HCT116 (cell line): ENCODE results near the gene CAPN2. TPM values are rescaled to one million over a fixed set of nuclear protein-coding genes. Genes with fewer than 3 reads are reported as not detected.

Experiments used
- ATAC-seq: fragments of 200-7000 bp; cut with Tn5 transposase; 2 replicates; pipeline ENCODE4 v1.9.1; 2020; ENCODE audit warnings: mild to moderate bottlenecking, moderate library complexity
- BruUV-seq: library from RNA; stranded (reverse); fragments of 400-500 nt; replicated peaks from 2 replicates; lab custom pipeline; 2021; lab: Mats Ljungman, UMichigan
- CTCF ChIA-PET: fragments of 300-600 bp; sonication (Branson Sonifier 250); formaldehyde crosslinking; loops from one replicate; lab custom pipeline; 2021; ENCODE audit warnings: antibody characterized with exemption; lab: Charles Lee
- POLR2A ChIA-PET: fragments of 300-600, 350-600 bp; sonication (Branson Sonifier 250); formaldehyde crosslinking; loops from one replicate; lab custom pipeline; 2021; ENCODE audit warnings: antibody characterized with exemption; lab: Charles Lee
- RAD21 ChIA-PET, 2 experiments: fragments of 300-600 bp; sonication (Branson Sonifier 250); formaldehyde crosslinking; loops; one replicate each; lab custom pipeline; 2023; ENCODE audit warnings: low total read pairs in 2 of 2; ENCODE audit not compliant: uncharacterized antibody in 2 of 2, unreplicated experiment in 2 of 2, low non-redundant PET in 1 of 2; lab: Charles Lee
- DNase-seq: peaks from one replicate; pipeline ENCODE4 v3.0.0-alpha.2; 2010; ENCODE audit warnings: low read depth, low spot score
- H2AFZ ChIP-seq: fragments of 200-600 bp; shearing (Covaris generic), sonication (generic); 2 replicates; pipeline ENCODE4 v1.6.1; 2017; ENCODE audit warnings: low read depth, mixed run types, mixed read lengths, antibody characterized with exemption, low read length; ENCODE audit not compliant: poor library complexity, severe bottlenecking
- H3K27ac ChIP-seq: 2 replicates; pipeline ENCODE4 v1.5.1; 2012; ENCODE audit warnings: low read depth, low read length
- H3K27me3 ChIP-seq: fragments of 200-600 bp; sonication (generic); 2 replicates; pipeline ENCODE4 v1.6.1; 2016; ENCODE audit warnings: mixed run types, low read length, mixed read lengths; ENCODE audit not compliant: insufficient read depth
- H3K36me3 ChIP-seq, 2 experiments: fragments of 200-500 bp in 1 of 2; fragments of 200-600 bp in 1 of 2; sonication (Bioruptor generic) in 1 of 2; sonication (generic) in 1 of 2; 2 replicates each; pipeline versions ENCODE4 v1.5.1 to v1.6.1; 2014 to 2016; ENCODE audit warnings: low read length in 2 of 2, inconsistent platforms in 1 of 2, mixed read lengths in 1 of 2, mixed run types in 1 of 2; ENCODE audit not compliant: insufficient read depth in 2 of 2, control insufficient read depth in 1 of 2
- H3K4me1 ChIP-seq, 2 experiments: fragments of 200-600 bp in 1 of 2; sonication (generic) in 1 of 2; 2 replicates each; pipeline versions ENCODE4 v1.5.1 to v1.6.1; 2012 to 2017; ENCODE audit warnings: low read length in 2 of 2, inconsistent platforms in 1 of 2, mild to moderate bottlenecking in 1 of 2, mixed read lengths in 1 of 2, mixed run types in 1 of 2, moderate library complexity in 1 of 2; ENCODE audit not compliant: insufficient read depth in 2 of 2, control insufficient read depth in 1 of 2
- H3K4me2 ChIP-seq: fragments of 200-600 bp; sonication (generic); 2 replicates; pipeline ENCODE4 v1.6.1; 2017; ENCODE audit warnings: mixed run types, low read length, mixed read lengths
- H3K4me3 ChIP-seq, 2 experiments: fragments of 200-600 bp in 1 of 2; sonication (generic) in 1 of 2; replicated peaks in 1 of 2; 2 replicates each; pipeline ENCODE4 v1.5.1; 2011 to 2016; ENCODE audit warnings: low read length in 2 of 2, control low read depth in 1 of 2, low read depth in 1 of 2, mild to moderate bottlenecking in 1 of 2, mixed read lengths in 1 of 2, mixed run types in 1 of 2
- H3K79me2 ChIP-seq: fragments of 200-600 bp; sonication (generic); 2 replicates; pipeline ENCODE4 v1.6.1; 2017; ENCODE audit warnings: mild to moderate bottlenecking, mixed run types, low read length, moderate library complexity, mixed read lengths; ENCODE audit not compliant: insufficient read depth
- H3K9ac ChIP-seq: fragments of 200-600 bp; sonication (generic); 2 replicates; pipeline ENCODE4 v1.6.1; 2016; ENCODE audit warnings: low read length, mixed read lengths
- H3K9me2 ChIP-seq: fragments of 200-600 bp; sonication (generic), shearing (Covaris generic); 2 replicates; pipeline ENCODE4 v1.6.1; 2017; ENCODE audit warnings: mixed run types, mild to moderate bottlenecking, moderate library complexity; ENCODE audit not compliant: insufficient read depth
- H3K9me3 ChIP-seq, 2 experiments: fragments of 200-500 bp in 1 of 2; fragments of 200-600 bp in 1 of 2; sonication (Bioruptor generic) in 1 of 2; sonication (generic) in 1 of 2; 2 replicates each; pipeline ENCODE4 v1.6.1; 2014 to 2017; ENCODE audit warnings: low read length in 2 of 2, mixed read lengths in 2 of 2, inconsistent platforms in 1 of 2, low read depth in 1 of 2, mild to moderate bottlenecking in 1 of 2, mixed run types in 1 of 2, moderate library complexity in 1 of 2; ENCODE audit not compliant: control insufficient read depth in 1 of 2, insufficient read depth in 1 of 2
- H4K20me1 ChIP-seq: fragments of 200-600 bp; sonication (generic), shearing (Covaris generic); 2 replicates; pipeline ENCODE4 v1.6.1; 2017; ENCODE audit warnings: mixed run types, mild to moderate bottlenecking, moderate library complexity; ENCODE audit not compliant: insufficient read depth
- ATF3 ChIP-seq: IDR thresholded peaks from 2 replicates; pipeline ENCODE4 v1.6.1; 2012
- CBX3 ChIP-seq: IDR thresholded peaks from 2 replicates; pipeline ENCODE4 v1.6.1; 2012; ENCODE audit warnings: low read depth
- CEBPB ChIP-seq: IDR thresholded peaks from 2 replicates; pipeline ENCODE4 v1.6.1; 2012; ENCODE audit warnings: low read depth
- ELF1 ChIP-seq: IDR thresholded peaks from 2 replicates; pipeline ENCODE4 v1.6.1; 2012; ENCODE audit warnings: low read depth, borderline replicate concordance
- SIN3A ChIP-seq: IDR thresholded peaks from 2 replicates; pipeline ENCODE4 v1.6.1; 2012; ENCODE audit warnings: low read depth
- SP1 ChIP-seq: IDR thresholded peaks from 2 replicates; pipeline ENCODE4 v1.6.1; 2012; ENCODE audit warnings: low read depth
- SRF ChIP-seq: IDR thresholded peaks from 2 replicates; pipeline ENCODE4 v1.6.1; 2012; ENCODE audit warnings: low read depth
- ZBTB33 ChIP-seq: IDR thresholded peaks from 2 replicates; pipeline ENCODE4 v1.6.1; 2011; ENCODE audit warnings: mild to moderate bottlenecking, low read length, moderate library complexity; ENCODE audit not compliant: insufficient replicate concordance; ENCODE audit errors: extremely low read depth
- intact Hi-C: fragments of 100-400 bp; cut with micrococcal nuclease; formaldehyde crosslinking; loops from 2 replicates; pipeline ENCODE4 v1.10.0; 2022
- total RNA-seq: library from RNA; stranded (reverse); gene quantifications from one replicate; pipeline ENCODE4 v1.2.1, GENCODE V29; 2021; ENCODE audit not compliant: unreplicated experiment

CAPN2 gene
- total RNA-seq, 1 experiment from 2014 or later, result 173 TPM

GRCh38 chr1:223747838-223748335 is 35.5 kb downstream of the CAPN2 start (continued):
- TF ChIP-seq ZBTB33 (no peak), SP1 (no peak)
- TF ChIP-seq, all 23 proteins: peak for 0

GRCh38 chr1:223748405-223748772 is 36.0 kb downstream of the CAPN2 start:
- Histone ChIP-seq H3K9me3 (no peaks in the 10 kb centered on the region), H3K9ac (no peak overlapping the region), H3K4me1 (no peaks in the 10 kb centered on the region), H3K4me3 (no peak overlapping the region), H4K20me1 (no peaks in the 10 kb centered on the region), H3K4me2 (no peak overlapping the region), H3K36me3 (peaks cover 28 to 69% of the 10 kb centered on the region in 2 experiments), H3K79me2 (peaks cover 24% of the 10 kb centered on the region; the same call in 1 of the 2 replicates), H3K9me2 (no peaks in the 10 kb centered on the region), H3K27ac (no peak overlapping the region), H2AFZ (no peak overlapping the region), H3K27me3 (no peaks in the 10 kb centered on the region)
- RAD21 ChIA-PET, result no interaction called here
- TF ChIP-seq ATF3, result no peak
- TF ChIP-seq SRF, result no peak
- no peak for TF ChIP-seq ELF1
- TF ChIP-seq SIN3A, result no peak
- TF ChIP-seq CEBPB, result no peak
- no peak for TF ChIP-seq CBX3
- intact Hi-C loops, result loop anchor here (2.0 kb wide), 1 partner anchor 34 kb away; no protein-coding TSS in a partner anchor
- POLR2A ChIA-PET, result no interaction called here
- no TSS peak for BruUV-seq
- ATAC-seq (no peak), DNase-seq (no peak)
- CTCF ChIA-PET, result interaction anchor here (2.1 kb wide), 1 partner anchor 40 kb away, joined by 15 read pairs; no protein-coding TSS in a partner anchor
